Subcutaneous abdominal adipose tissue (tissue), 5 donors: Measurements from ENCODE around the gene STX1B.

Experiments used
- H3K27ac ChIP-seq: one replicate; pipeline ENCODE4 v1.7.0; 2013; ENCODE audit warnings: low read depth, mild to moderate bottlenecking, inconsistent platforms, low read length, moderate library complexity
- H3K27me3 ChIP-seq, 5 donors: one replicate each; pipeline ENCODE4 v1.7.0; 2013; ENCODE audit warnings: low read length in 5 of 5, inconsistent platforms in 1 of 5; ENCODE audit not compliant: control insufficient read depth in 5 of 5, insufficient read depth in 4 of 5
- H3K36me3 ChIP-seq, 5 donors: one replicate each; pipeline ENCODE4 v1.7.0; 2013; ENCODE audit warnings: low read length in 5 of 5; ENCODE audit not compliant: control insufficient read depth in 5 of 5, insufficient read depth in 5 of 5
- H3K4me1 ChIP-seq, 5 donors: one replicate each; pipeline ENCODE4 v1.7.0; 2013; ENCODE audit warnings: low read length in 5 of 5, mild to moderate bottlenecking in 3 of 5, moderate library complexity in 1 of 5; ENCODE audit not compliant: control insufficient read depth in 5 of 5, insufficient read depth in 5 of 5
- H3K4me3 ChIP-seq, 5 donors: one replicate each; pipeline ENCODE4 v1.7.0; 2013; ENCODE audit warnings: low read length in 5 of 5, low read depth in 1 of 5
- H3K9ac ChIP-seq, 5 donors: one replicate each; pipeline ENCODE4 v1.7.0; 2013; ENCODE audit warnings: low read length in 5 of 5, mild to moderate bottlenecking in 4 of 5, moderate library complexity in 3 of 5
- H3K9me3 ChIP-seq, 5 donors: one replicate each; pipeline ENCODE4 v1.7.0; 2013; ENCODE audit warnings: low read length in 5 of 5; ENCODE audit not compliant: control insufficient read depth in 5 of 5
- donor health status: healthy.
- donor health status: healthy.
- donor health status: healthy.
- donor health status: healthy.
- donor health status: healthy.

Gene STX1B

DNA sequence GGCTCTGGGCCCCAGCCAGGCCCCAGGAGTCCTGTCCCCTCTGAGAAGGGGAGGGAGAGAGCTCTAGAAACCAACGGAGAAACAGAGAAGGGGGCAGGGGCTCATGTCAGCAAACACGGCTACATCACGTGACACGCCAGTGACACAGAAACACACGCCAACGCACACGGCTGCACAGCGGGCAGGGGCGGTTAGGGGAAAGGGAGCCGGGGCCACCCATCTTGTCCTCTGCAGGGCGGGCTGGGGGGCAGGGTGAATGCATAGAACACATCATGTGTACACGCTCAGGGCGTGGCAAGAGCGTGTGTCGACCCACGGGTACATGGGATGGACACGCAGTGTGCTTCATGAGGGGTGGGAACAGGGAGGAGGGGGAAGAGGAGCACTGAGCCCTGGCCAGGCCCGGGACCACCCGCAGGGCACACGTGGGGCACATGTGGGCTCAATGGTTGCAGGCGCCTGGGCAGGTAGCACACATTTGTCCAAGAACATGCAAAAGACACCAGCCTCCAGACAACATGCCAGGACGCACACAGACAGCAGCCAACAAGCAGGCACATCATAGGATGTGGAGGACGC is 20.9 kb downstream of the STX1B start:
- peaks cover 0 to 20% (median 10%) of the 10 kb centered on the region in 5 donors for H3K36me3 ChIP-seq
- no peaks in the 10 kb centered on the region for H3K9me3 ChIP-seq
- peaks cover 3 to 27% (median 15%) of the 10 kb centered on the region in 5 donors for H3K4me1 ChIP-seq
- H3K27ac ChIP-seq, result no peak overlapping the region
- H3K4me3 ChIP-seq, result no peak overlapping the region
- no peaks in the 10 kb centered on the region for H3K27me3 ChIP-seq
- H3K9ac ChIP-seq, result no peak overlapping the region

DNA sequence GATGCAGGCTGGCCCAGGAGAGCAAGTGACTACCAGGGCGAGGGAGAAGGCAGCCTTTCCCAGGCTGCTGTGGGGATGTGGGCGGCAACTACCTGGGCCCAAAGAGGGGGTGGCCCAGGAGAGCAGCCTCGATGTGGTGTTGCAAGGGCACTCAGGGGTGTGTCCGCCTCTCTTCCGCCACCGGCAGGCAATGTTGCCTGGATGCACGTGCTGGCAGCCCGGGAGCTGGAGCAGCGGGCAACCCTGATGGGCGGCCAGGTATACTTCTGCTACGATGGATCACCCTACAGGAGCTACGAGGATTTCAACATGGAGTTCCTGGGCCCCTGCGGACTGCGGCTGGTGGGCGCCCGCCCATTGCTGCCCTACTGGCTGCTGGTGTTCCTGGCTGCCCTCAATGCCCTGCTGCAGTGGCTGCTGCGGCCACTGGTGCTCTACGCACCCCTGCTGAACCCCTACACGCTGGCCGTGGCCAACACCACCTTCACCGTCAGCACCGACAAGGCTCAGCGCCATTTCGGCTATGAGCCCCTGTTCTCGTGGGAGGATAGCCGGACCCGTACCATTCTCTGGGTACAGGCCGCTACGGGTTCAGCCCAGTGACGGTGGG is 22.8 kb downstream of the STX1B start:
- Histone ChIP-seq H3K4me1 (peaks cover 3 to 36% (median 17%) of the 10 kb centered on the region in 5 donors), H3K27me3 (no peaks in the 10 kb centered on the region), H3K4me3 (no peak overlapping the region), H3K27ac (no peak overlapping the region), H3K36me3 (peaks cover 0 to 39% (median 27%) of the 10 kb centered on the region in 5 donors), H3K9ac (no peak overlapping the region), H3K9me3 (no peaks in the 10 kb centered on the region)

GRCh38 chr16:30986129-30986991 is 24.1 kb downstream of the STX1B start:
- H3K36me3 ChIP-seq, result peaks cover 0 to 50% (median 36%) of the 10 kb centered on the region in 5 donors
- peak overlapping the region in 4 of 5 donors; percentile 12 to 73 (median 38) for H3K4me3 ChIP-seq

GRCh38 chr16:30985401-30986128 is 24.9 kb downstream of the STX1B start:
- Histone ChIP-seq H3K9me3 (no peaks in the 10 kb centered on the region), H3K9ac (peak overlapping the region in 4 of 5 donors; percentile 33 to 77 (median 59)), H3K27me3 (no peaks in the 10 kb centered on the region), H3K36me3 (peaks cover 0 to 58% (median 43%) of the 10 kb centered on the region in 5 donors), H3K27ac (peak overlapping the region; percentile 69), H3K4me1 (peaks cover 3 to 38% (median 20%) of the 10 kb centered on the region in 5 donors), H3K4me3 (peak overlapping the region; percentile 64 to 75 (median 69))

More at GRCh38 chr16:30986129-30986991, 24.1 kb downstream of the STX1B start:
- no peaks in the 10 kb centered on the region for H3K27me3 ChIP-seq
- peaks cover 3 to 38% (median 20%) of the 10 kb centered on the region in 5 donors for H3K4me1 ChIP-seq
- H3K27ac ChIP-seq, result peak overlapping the region; percentile 29
- peak overlapping the region in 2 of 5 donors; percentile 21 to 33 for H3K9ac ChIP-seq
- no peaks in the 10 kb centered on the region for H3K9me3 ChIP-seq

- H3K27me3 ChIP-seq, result no peaks in the 10 kb centered on the region
- no peaks in the 10 kb centered on the region for H3K9me3 ChIP-seq
- peak within 1 kb of the TSS in 4 of 5 donors; percentile 43 to 77 (median 59) for H3K9ac ChIP-seq
- peaks cover 3 to 38% (median 20%) of the 10 kb centered on the region in 5 donors for H3K4me1 ChIP-seq
- H3K27ac ChIP-seq, result peak within 1 kb of the TSS; percentile 69
- peak within 1 kb of the TSS; percentile 64 to 75 (median 69) for H3K4me3 ChIP-seq
- H3K36me3 ChIP-seq, result peaks cover 0 to 66% (median 50%) of the 10 kb centered on the region in 5 donors
These were observed 25.6 kb downstream of the STX1B start, which contains the start of gene HSD3B7 for GRCh38 chr16:30984669-30985400. Gene HSD3B7, plus strand, starts transcription at chr16:30985207. Its CDS starts 452 bp downstream, at chr16:30985659.

DNA sequence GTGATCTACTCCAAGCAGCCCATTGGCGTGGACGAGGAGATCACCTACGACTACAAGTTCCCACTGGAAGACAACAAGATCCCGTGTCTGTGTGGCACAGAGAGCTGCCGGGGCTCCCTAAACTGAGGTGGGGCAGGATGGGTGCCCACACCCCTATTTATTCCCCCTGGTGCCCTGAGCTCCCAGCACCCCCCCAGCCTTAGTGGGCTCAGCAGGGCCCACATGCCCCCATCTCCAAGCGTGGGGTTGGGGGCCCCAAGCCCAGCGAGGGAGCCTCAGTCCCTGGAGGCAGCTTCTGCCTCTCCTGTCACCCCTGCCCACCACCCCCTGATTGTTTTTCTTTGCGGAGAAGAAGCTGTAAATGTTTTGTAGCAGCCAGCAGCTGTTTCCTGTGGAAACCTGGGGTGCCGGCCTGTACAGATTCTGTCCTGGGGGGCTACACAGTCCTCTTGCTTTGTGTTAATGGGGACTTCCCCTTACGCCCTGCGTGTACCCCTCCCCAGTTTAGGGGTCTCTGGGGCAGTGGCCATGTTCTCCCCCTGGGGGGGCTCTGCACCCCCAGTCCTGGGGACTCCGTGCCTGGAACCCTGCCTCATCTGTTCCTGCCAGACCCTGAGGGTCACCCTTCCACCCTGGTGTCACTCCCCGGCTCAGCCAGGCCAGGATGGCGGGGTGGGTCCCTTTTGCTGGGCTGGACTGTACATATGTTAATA is 26.4 kb downstream of the STX1B start:
- Histone ChIP-seq H3K4me1 (peaks cover 3 to 38% (median 20%) of the 10 kb centered on the region in 5 donors), H3K27me3 (no peaks in the 10 kb centered on the region), H3K36me3 (peaks cover 0 to 73% (median 57%) of the 10 kb centered on the region in 5 donors), H3K9me3 (no peaks in the 10 kb centered on the region), H3K27ac (peak overlapping the region; percentile 50), H3K4me3 (no peak overlapping the region), H3K9ac (no peak overlapping the region)

DNA sequence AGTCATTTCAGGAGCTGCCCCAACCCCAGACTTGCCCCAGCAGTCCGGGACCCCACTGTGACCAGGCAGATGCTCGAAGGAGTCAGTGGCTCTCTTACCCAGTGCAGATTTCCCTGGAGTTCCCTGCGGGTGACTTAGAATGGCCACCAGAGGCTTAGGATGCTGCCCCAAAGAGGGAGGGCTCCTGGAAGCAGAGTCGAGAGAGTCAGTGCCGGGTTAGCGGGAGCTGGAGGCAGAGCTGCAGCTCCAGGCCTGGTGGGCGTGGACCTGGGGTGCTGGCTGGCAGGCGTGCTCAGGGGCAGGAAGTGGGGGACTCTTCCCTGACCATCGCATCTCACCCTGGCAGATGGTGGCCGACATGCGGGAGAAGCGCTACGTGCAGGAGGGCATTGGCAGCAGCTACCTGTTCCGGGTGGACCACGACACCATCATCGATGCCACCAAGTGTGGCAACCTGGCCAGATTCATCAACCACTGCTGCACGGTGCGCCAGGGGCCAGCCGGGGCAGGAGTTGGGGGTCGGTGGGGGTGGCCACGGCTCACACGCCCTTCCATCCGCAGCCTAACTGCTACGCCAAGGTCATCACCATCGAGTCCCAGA is 27.0 kb downstream of the STX1B start:
- H3K9me3 ChIP-seq, result no peaks in the 10 kb centered on the region
- peak overlapping the region in 1 of 5 donors; percentile 25 for H3K9ac ChIP-seq
- H3K36me3 ChIP-seq, result peaks cover 0 to 77% (median 62%) of the 10 kb centered on the region in 5 donors
- H3K4me1 ChIP-seq, result peaks cover 3 to 38% (median 20%) of the 10 kb centered on the region in 5 donors
- no peaks in the 10 kb centered on the region for H3K27me3 ChIP-seq
- peak overlapping the region in 1 of 5 donors; percentile 6 for H3K4me3 ChIP-seq
- H3K27ac ChIP-seq, result peak overlapping the region; percentile 50

- H3K36me3 ChIP-seq, result peaks cover 0 to 76% (median 61%) of the 10 kb centered on the region in 5 donors
- no peaks in the 10 kb centered on the region for H3K27me3 ChIP-seq
- peak overlapping the region in 1 of 5 donors; percentile 6 for H3K4me3 ChIP-seq
- peak overlapping the region; percentile 50 for H3K27ac ChIP-seq
- peak overlapping the region in 1 of 5 donors; percentile 25 for H3K9ac ChIP-seq
- H3K9me3 ChIP-seq, result no peaks in the 10 kb centered on the region
- peaks cover 3 to 38% (median 20%) of the 10 kb centered on the region in 5 donors for H3K4me1 ChIP-seq
These were observed 27.7 kb downstream of the STX1B start for GRCh38 chr16:30982548-30983288.
